Ammon's horn (tissue), 1 donor: ENCODE measurements around the gene ZNF823.

Source experiments
- DNase-seq: peaks from one replicate; pipeline ENCODE4 v3.0.0-alpha.2; 2016; ENCODE audit warnings: low spot score

ZNF823 gene

GRCh38 chr19:11737964-11738745 is 591 bp downstream of the ZNF823 start:
- DNase-seq: peak; percentile 10

GRCh38 chr19:11736696-11737095 is 2.0 kb downstream of the ZNF823 start:
- peak; percentile 6 for DNase-seq

- DNase-seq: no peak
Measured at GRCh38 chr19:11735375-11735774, 3.4 kb downstream of the ZNF823 start.

GRCh38 chr19:11729586-11729985 is 9.2 kb downstream of the ZNF823 start:
- no peak for DNase-seq

DNA sequence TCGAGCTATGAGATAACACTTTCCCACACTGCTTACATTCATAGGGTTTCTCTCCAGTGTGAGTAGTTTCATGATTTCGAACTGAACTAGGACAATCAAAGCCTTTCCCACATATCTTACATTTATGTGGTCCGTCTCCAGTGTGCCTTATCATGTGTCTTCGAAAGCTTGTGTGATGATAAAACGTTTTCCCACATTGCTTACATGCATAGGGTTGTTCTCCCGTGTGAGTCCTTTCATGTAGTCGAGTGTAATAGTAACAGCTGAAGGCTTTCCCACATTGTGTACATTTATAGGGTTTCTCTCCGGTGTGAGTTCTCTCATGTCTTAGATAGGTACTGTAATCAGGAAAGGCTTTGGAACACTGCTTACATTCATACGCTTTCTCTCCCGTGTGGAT is 16.3 kb downstream of the ZNF823 start:
- no peak for DNase-seq

DNA sequence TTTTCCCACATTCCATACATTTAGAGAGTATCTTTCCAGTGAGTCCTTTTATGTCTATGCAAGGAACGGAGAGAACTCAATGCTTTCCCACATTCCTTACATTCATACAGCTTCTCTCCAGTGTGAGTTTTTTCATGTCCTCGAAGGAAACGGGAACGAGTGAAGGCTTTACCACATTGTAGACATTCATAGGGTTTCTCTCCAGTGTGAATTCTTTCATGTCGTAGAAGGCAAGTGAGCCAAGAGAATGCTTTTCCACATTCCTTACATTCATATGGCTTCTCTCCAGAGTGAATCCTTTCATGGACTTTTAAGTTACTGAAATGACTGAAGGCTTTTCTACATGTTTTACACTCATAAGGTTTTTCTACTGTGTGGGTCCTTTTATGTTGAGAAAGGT is 17.1 kb downstream of the ZNF823 start:
- no peak for DNase-seq

GRCh38 chr19:11710313-11710712 is 28.4 kb downstream of the ZNF823 start:
- no peak for DNase-seq

GRCh38 chr19:11708457-11708856 is 30.3 kb downstream of the ZNF823 start:
- no peak for DNase-seq

GRCh38 chr19:11705474-11705873 is 33.3 kb downstream of the ZNF823 start:
- no peak for DNase-seq

DNA sequence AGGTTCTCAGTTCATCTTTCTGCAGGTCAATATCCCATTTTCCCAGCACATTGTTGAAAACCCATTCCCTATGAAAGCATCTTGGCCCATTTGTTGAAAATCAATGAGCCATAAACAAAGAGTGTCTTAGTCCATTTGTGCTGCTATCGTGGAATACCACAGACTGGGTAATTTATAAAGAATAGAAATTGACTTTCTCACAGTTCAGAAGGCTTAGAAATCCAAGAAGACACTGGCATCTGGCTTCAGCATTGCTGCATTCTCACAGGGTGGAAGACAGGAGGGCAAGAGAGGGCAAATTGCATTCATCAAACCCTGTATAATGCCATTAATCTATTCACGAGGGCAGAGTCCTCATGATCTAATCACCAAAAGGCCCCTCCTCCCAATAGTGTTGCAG is 34.1 kb downstream of the ZNF823 start:
- no peak for DNase-seq

- DNase-seq: peak; percentile 34
Measured at GRCh38 chr19:11699931-11700794, 38.6 kb downstream of the ZNF823 start.

DNA sequence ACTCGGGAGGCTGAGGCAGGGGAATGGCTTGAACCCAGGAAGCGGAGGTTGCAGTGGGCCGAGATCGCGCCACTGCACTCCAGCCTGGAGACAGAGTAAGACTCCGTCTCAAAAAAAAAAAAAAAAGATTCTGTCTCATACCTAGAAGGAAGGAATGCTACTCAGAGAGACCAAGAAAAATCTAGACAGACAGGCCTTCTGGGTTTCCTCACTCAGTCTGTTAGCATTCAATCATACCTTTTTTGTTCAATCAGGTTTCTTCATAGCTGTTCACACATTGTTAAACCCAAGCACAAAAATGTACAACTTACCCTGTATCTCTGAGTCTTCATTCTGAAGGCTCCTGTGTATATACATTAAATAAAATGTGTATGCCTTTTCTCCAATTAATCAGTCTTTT is 40.5 kb downstream of the ZNF823 start:
- no peak for DNase-seq

- DNase-seq: no peak
Measured at GRCh38 chr19:11697284-11697855, 41.4 kb downstream of the ZNF823 start.

GRCh38 chr19:11694533-11695439 is 44.0 kb downstream of the ZNF823 start:
- peak; percentile 98 for DNase-seq

- DNase-seq: no peak
Measured at GRCh38 chr19:11693505-11694499, 44.9 kb downstream of the ZNF823 start.

GRCh38 chr19:11692127-11692790 is 46.5 kb downstream of the ZNF823 start:
- DNase-seq: no peak

DNA sequence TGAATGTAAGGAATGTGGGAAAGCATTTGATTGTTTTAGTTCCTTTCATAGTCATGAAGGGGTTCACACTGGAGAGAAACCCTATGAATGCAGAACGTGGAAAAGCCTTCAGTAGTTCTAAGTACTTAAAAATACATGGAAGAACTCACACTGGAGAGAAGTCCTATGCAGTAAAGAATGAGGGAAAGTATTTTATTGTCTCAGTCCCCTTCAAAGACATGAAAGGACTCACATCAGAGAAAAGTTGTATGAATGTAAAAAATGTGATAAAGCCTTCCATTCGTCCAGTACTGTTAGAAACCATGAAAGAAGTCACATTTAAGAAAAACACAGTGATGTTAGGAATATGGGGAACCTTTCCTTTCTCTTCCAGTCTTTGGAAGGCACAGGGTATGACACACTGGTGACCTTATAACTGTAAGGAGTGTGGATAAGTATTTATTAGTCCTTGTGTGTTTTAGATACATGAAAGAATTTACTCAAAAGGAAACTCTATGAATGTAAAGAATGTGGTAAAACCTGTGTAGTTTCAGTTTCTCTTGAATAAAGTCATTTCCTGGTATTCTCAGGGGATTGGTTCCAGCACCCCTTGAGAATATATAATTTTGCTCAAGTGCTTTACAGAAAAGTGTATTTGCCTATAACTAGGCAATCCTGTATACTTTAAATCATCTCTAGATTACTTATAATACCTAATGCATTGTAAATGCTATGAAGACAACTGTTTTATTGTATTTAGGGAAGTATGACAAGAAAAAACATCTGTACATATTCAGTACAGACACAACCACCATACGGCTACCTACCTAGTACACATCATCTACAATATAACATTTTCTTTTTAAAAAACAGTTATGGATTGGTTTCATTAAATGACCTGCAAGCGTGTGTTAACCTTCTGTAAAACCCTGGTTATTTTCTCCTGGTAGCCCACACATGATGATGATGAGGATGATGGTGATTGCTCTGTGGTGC is 52.8 kb downstream of the ZNF823 start:
- no peak for DNase-seq

- DNase-seq: no peak
Measured at GRCh38 chr19:11684987-11685675, 53.6 kb downstream of the ZNF823 start.
